ENCODE measurements around the gene ZHX3.

The ZHX3 gene

GRCh38 chr20:41352666-41353065 lies 35.1 kb upstream of the ZHX3 start:
- Histone ChIP-seq H3K27me3 (ENCODE audit: insufficient read depth, low read length) (no peaks in the 10 kb centered on the region), H3K36me3 (ENCODE audit: insufficient read depth, low read length) (no peaks in the 10 kb centered on the region; the same call in 1 of the 2 replicates), H3K27ac (ENCODE audit: low read depth, low read length) (no peak overlapping the region), H3K79me2 (ENCODE audit: control insufficient read depth, insufficient read depth, low read length, unreplicated experiment) (no peaks in the 10 kb centered on the region), H3K4me1 (ENCODE audit: control insufficient read depth, insufficient read depth, low read length, unreplicated experiment) (no peaks in the 10 kb centered on the region), H2AFZ (ENCODE audit: low read length, unreplicated experiment) (no peak overlapping the region), H3K4me3 (ENCODE audit: low read depth, low read length) (no peak overlapping the region)

GRCh38 chr20:41352106-41352505 lies 34.6 kb upstream of the ZHX3 start:
- Histone ChIP-seq H3K36me3 (ENCODE audit: insufficient read depth, low read length) (no peaks in the 10 kb centered on the region; the same call in 1 of the 2 replicates), H3K79me2 (ENCODE audit: control insufficient read depth, insufficient read depth, low read length, unreplicated experiment) (no peaks in the 10 kb centered on the region), H3K4me3 (ENCODE audit: low read depth, low read length) (no peak overlapping the region), H2AFZ (ENCODE audit: low read length, unreplicated experiment) (no peak overlapping the region), H3K4me1 (ENCODE audit: control insufficient read depth, insufficient read depth, low read length, unreplicated experiment) (no peaks in the 10 kb centered on the region), H3K27me3 (ENCODE audit: insufficient read depth, low read length) (no peaks in the 10 kb centered on the region), H3K27ac (ENCODE audit: low read depth, low read length) (no peak overlapping the region)

- H3K4me1 ChIP-seq (ENCODE audit: control insufficient read depth, insufficient read depth, low read length, unreplicated experiment) = no peaks in the 10 kb centered on the region
- no peaks in the 10 kb centered on the region for H3K79me2 ChIP-seq (ENCODE audit: control insufficient read depth, insufficient read depth, low read length, unreplicated experiment)
- H3K4me3 ChIP-seq (ENCODE audit: low read depth, low read length) = no peak overlapping the region
- no peak overlapping the region for H3K27ac ChIP-seq (ENCODE audit: low read depth, low read length)
- H2AFZ ChIP-seq (ENCODE audit: low read length, unreplicated experiment) = no peak overlapping the region
- no peaks in the 10 kb centered on the region for H3K27me3 ChIP-seq (ENCODE audit: insufficient read depth, low read length)
- H3K36me3 ChIP-seq (ENCODE audit: insufficient read depth, low read length) = peaks cover 2% of the 10 kb centered on the region; the same call in 1 of the 2 replicates
Measured at GRCh38 chr20:41350408-41350962, 33.0 kb upstream of the ZHX3 start.

GRCh38 chr20:41349943-41350342 lies 32.4 kb upstream of the ZHX3 start:
- Histone ChIP-seq H3K27me3 (ENCODE audit: insufficient read depth, low read length) (no peaks in the 10 kb centered on the region), H2AFZ (ENCODE audit: low read length, unreplicated experiment) (no peak overlapping the region), H3K27ac (ENCODE audit: low read depth, low read length) (no peak overlapping the region), H3K79me2 (ENCODE audit: control insufficient read depth, insufficient read depth, low read length, unreplicated experiment) (no peaks in the 10 kb centered on the region), H3K36me3 (ENCODE audit: insufficient read depth, low read length) (peaks cover 2% of the 10 kb centered on the region; the same call in 1 of the 2 replicates), H3K4me3 (ENCODE audit: low read depth, low read length) (no peak overlapping the region), H3K4me1 (ENCODE audit: control insufficient read depth, insufficient read depth, low read length, unreplicated experiment) (no peaks in the 10 kb centered on the region)

GRCh38 chr20:41349266-41349665 lies 31.7 kb upstream of the ZHX3 start:
- Histone ChIP-seq H3K27me3 (ENCODE audit: insufficient read depth, low read length) (no peaks in the 10 kb centered on the region), H3K4me1 (ENCODE audit: control insufficient read depth, insufficient read depth, low read length, unreplicated experiment) (no peaks in the 10 kb centered on the region), H3K27ac (ENCODE audit: low read depth, low read length) (no peak overlapping the region), H3K79me2 (ENCODE audit: control insufficient read depth, insufficient read depth, low read length, unreplicated experiment) (peaks cover 4% of the 10 kb centered on the region), H3K36me3 (ENCODE audit: insufficient read depth, low read length) (peaks cover 2% of the 10 kb centered on the region; the same call in 1 of the 2 replicates), H3K4me3 (ENCODE audit: low read depth, low read length) (no peak overlapping the region), H2AFZ (ENCODE audit: low read length, unreplicated experiment) (no peak overlapping the region)

- Histone ChIP-seq H2AFZ (ENCODE audit: low read length, unreplicated experiment) (no peak overlapping the region), H3K79me2 (ENCODE audit: control insufficient read depth, insufficient read depth, low read length, unreplicated experiment) (peaks cover 5% of the 10 kb centered on the region), H3K4me3 (ENCODE audit: low read depth, low read length) (no peak overlapping the region), H3K36me3 (ENCODE audit: insufficient read depth, low read length) (peaks cover 2% of the 10 kb centered on the region; the same call in 1 of the 2 replicates), H3K27me3 (ENCODE audit: insufficient read depth, low read length) (no peaks in the 10 kb centered on the region), H3K4me1 (ENCODE audit: control insufficient read depth, insufficient read depth, low read length, unreplicated experiment) (no peaks in the 10 kb centered on the region), H3K27ac (ENCODE audit: low read depth, low read length) (no peak overlapping the region)
Measured at GRCh38 chr20:41348430-41349172, 31.1 kb upstream of the ZHX3 start.

- Histone ChIP-seq H3K27me3 (ENCODE audit: insufficient read depth, low read length) (no peaks in the 10 kb centered on the region), H3K4me1 (ENCODE audit: control insufficient read depth, insufficient read depth, low read length, unreplicated experiment) (no peaks in the 10 kb centered on the region), H2AFZ (ENCODE audit: low read length, unreplicated experiment) (no peak overlapping the region), H3K4me3 (ENCODE audit: low read depth, low read length) (no peak overlapping the region), H3K79me2 (ENCODE audit: control insufficient read depth, insufficient read depth, low read length, unreplicated experiment) (peaks cover 6% of the 10 kb centered on the region), H3K27ac (ENCODE audit: low read depth, low read length) (no peak overlapping the region), H3K36me3 (ENCODE audit: insufficient read depth, low read length) (peaks cover 2% of the 10 kb centered on the region; the same call in 1 of the 2 replicates)
Measured at GRCh38 chr20:41347523-41348429, 30.2 kb upstream of the ZHX3 start.

GRCh38 chr20:41345729-41346067 lies 28.2 kb upstream of the ZHX3 start:
- peaks cover 9% of the 10 kb centered on the region for H3K4me1 ChIP-seq (ENCODE audit: control insufficient read depth, insufficient read depth, low read length, unreplicated experiment)
- H3K36me3 ChIP-seq (ENCODE audit: insufficient read depth, low read length) = peaks cover 2% of the 10 kb centered on the region; the same call in 1 of the 2 replicates
- no peak overlapping the region for H3K27ac ChIP-seq (ENCODE audit: low read depth, low read length)
- H3K27me3 ChIP-seq (ENCODE audit: insufficient read depth, low read length) = no peaks in the 10 kb centered on the region
- H2AFZ ChIP-seq (ENCODE audit: low read length, unreplicated experiment) = no peak overlapping the region
- H3K79me2 ChIP-seq (ENCODE audit: control insufficient read depth, insufficient read depth, low read length, unreplicated experiment) = peaks cover 23% of the 10 kb centered on the region
- no peak overlapping the region for H3K4me3 ChIP-seq (ENCODE audit: low read depth, low read length)

- Histone ChIP-seq H3K4me3 (ENCODE audit: low read depth, low read length) (no peak overlapping the region), H3K27ac (ENCODE audit: low read depth, low read length) (no peak overlapping the region), H3K36me3 (ENCODE audit: insufficient read depth, low read length) (peaks cover 2% of the 10 kb centered on the region; the same call in 1 of the 2 replicates), H2AFZ (ENCODE audit: low read length, unreplicated experiment) (no peak overlapping the region), H3K79me2 (ENCODE audit: control insufficient read depth, insufficient read depth, low read length, unreplicated experiment) (peaks cover 24% of the 10 kb centered on the region), H3K27me3 (ENCODE audit: insufficient read depth, low read length) (no peaks in the 10 kb centered on the region), H3K4me1 (ENCODE audit: control insufficient read depth, insufficient read depth, low read length, unreplicated experiment) (peaks cover 9% of the 10 kb centered on the region)
Measured at GRCh38 chr20:41344938-41345728, 27.6 kb upstream of the ZHX3 start.

GRCh38 chr20:41344477-41344876 lies 26.9 kb upstream of the ZHX3 start:
- H3K4me1 ChIP-seq (ENCODE audit: control insufficient read depth, insufficient read depth, low read length, unreplicated experiment) = peaks cover 13% of the 10 kb centered on the region
- no peak overlapping the region for H2AFZ ChIP-seq (ENCODE audit: low read length, unreplicated experiment)
- no peak overlapping the region for H3K27ac ChIP-seq (ENCODE audit: low read depth, low read length)
- H3K27me3 ChIP-seq (ENCODE audit: insufficient read depth, low read length) = no peaks in the 10 kb centered on the region
- no peak overlapping the region for H3K4me3 ChIP-seq (ENCODE audit: low read depth, low read length)
- peaks cover 2% of the 10 kb centered on the region; the same call in 1 of the 2 replicates for H3K36me3 ChIP-seq (ENCODE audit: insufficient read depth, low read length)
- H3K79me2 ChIP-seq (ENCODE audit: control insufficient read depth, insufficient read depth, low read length, unreplicated experiment) = peaks cover 24% of the 10 kb centered on the region
